K562 (cell line): Measurements from ENCODE around the gene LSM12. TPM values are rescaled to one million over a fixed set of nuclear protein-coding genes. Genes with fewer than 3 reads are reported as not detected.

ENCODE experiments used
- JUN ChIP-seq, 2 experiments: sonication (generic) in 1 of 2; formaldehyde crosslinking in 1 of 2; IDR thresholded peaks; 2 replicates each; pipeline versions ENCODE4 v1.6.1 to v1.8.0; 2012 to 2022; ENCODE audit warnings: borderline replicate concordance in 2 of 2, mild to moderate bottlenecking in 2 of 2, improper control_type of control experiment in 1 of 2, low read depth in 1 of 2, low read length in 1 of 2, missing genetic modification reagents in 1 of 2
- NFIX ChIP-seq: fragments of 250-450 bp; sonication (Bioruptor Pico); IDR thresholded peaks from 2 replicates; pipeline ENCODE4 v1.4.0; 2020; ENCODE audit warnings: low read depth, mild to moderate bottlenecking, moderate library complexity
- SMARCA4 ChIP-seq: fragments of 450-650 bp; IDR thresholded peaks from 2 replicates; pipeline ENCODE4 v1.6.1; 2016
- TAF1 ChIP-seq: IDR thresholded peaks from 2 replicates; pipeline ENCODE4 v1.6.1; 2011; ENCODE audit warnings: mild to moderate bottlenecking, low read length, moderate library complexity; ENCODE audit not compliant: insufficient read depth, control insufficient read depth, severe bottlenecking; ENCODE audit errors: extremely low read depth
- TARDBP ChIP-seq: fragments of 450-650 bp; IDR thresholded peaks from 2 replicates; pipeline ENCODE4 v1.6.1; 2016
- ZKSCAN8 ChIP-seq: fragments of 200-800 bp; sonication (Bioruptor generic); IDR thresholded peaks from 2 replicates; pipeline ENCODE4 v1.6.1; 2016; ENCODE audit warnings: missing genetic modification characterization, missing compliant biosample characterization
- polyA plus RNA-seq, 8 experiments: library from polyadenylated mRNA; depleted of rRNA in 4 of 8; stranded (reverse) in 5 of 8; unstranded in 3 of 8; fragments of >200 nt; fragmentation: Nextera tagmentation in 2 of 8; fragmentation: Illumina TruSeq in 1 of 8; extraction: Ambion mirVana in 2 of 8; extraction: Trizol in 1 of 8; gene quantifications; 2 replicates each; pipeline versions ENCODE4 v1.2.1 to v1.2.3, GENCODE V29; 2011 to 2014; ENCODE audit warnings: inconsistent platforms in 1 of 8, missing spikeins in 1 of 8
- total RNA-seq, 7 experiments: library from RNA; depleted of rRNA in 6 of 7; stranded (reverse); fragments of >200 nt in 6 of 7; fragmentation: Illumina TruSeq in 2 of 7; extraction: Trizol in 2 of 7; gene quantifications; 2 replicates each; pipeline versions ENCODE4 v1.2.1 to v1.2.3, GENCODE V29; 2011 to 2021; ENCODE audit warnings: low replicate concordance in 1 of 7
- TF ChIP-seq, protein P1 (sequence below): fragments of 450-650 bp; IDR thresholded peaks from 2 replicates; pipeline ENCODE4 v1.6.1; 2016; ENCODE audit warnings: mild to moderate bottlenecking, moderate library complexity
- TF ChIP-seq, protein P2 (sequence below): sonication (generic); formaldehyde crosslinking; IDR thresholded peaks from 2 replicates; pipeline ENCODE4 v1.8.0; 2022; ENCODE audit warnings: mild to moderate bottlenecking, missing genetic modification reagents

The LSM12 gene
- total and polyA plus RNA-seq, 9 of the 15 experiments (the other 6 are each of a cell fraction or from before 2014, with no cell fraction given): 53.0 to 258 (median 89.3) TPM

GRCh38 chr17:43988301-43988700, 78.2 kb downstream of the LSM12 start (continued):
- TF ChIP-seq, protein P1, sequence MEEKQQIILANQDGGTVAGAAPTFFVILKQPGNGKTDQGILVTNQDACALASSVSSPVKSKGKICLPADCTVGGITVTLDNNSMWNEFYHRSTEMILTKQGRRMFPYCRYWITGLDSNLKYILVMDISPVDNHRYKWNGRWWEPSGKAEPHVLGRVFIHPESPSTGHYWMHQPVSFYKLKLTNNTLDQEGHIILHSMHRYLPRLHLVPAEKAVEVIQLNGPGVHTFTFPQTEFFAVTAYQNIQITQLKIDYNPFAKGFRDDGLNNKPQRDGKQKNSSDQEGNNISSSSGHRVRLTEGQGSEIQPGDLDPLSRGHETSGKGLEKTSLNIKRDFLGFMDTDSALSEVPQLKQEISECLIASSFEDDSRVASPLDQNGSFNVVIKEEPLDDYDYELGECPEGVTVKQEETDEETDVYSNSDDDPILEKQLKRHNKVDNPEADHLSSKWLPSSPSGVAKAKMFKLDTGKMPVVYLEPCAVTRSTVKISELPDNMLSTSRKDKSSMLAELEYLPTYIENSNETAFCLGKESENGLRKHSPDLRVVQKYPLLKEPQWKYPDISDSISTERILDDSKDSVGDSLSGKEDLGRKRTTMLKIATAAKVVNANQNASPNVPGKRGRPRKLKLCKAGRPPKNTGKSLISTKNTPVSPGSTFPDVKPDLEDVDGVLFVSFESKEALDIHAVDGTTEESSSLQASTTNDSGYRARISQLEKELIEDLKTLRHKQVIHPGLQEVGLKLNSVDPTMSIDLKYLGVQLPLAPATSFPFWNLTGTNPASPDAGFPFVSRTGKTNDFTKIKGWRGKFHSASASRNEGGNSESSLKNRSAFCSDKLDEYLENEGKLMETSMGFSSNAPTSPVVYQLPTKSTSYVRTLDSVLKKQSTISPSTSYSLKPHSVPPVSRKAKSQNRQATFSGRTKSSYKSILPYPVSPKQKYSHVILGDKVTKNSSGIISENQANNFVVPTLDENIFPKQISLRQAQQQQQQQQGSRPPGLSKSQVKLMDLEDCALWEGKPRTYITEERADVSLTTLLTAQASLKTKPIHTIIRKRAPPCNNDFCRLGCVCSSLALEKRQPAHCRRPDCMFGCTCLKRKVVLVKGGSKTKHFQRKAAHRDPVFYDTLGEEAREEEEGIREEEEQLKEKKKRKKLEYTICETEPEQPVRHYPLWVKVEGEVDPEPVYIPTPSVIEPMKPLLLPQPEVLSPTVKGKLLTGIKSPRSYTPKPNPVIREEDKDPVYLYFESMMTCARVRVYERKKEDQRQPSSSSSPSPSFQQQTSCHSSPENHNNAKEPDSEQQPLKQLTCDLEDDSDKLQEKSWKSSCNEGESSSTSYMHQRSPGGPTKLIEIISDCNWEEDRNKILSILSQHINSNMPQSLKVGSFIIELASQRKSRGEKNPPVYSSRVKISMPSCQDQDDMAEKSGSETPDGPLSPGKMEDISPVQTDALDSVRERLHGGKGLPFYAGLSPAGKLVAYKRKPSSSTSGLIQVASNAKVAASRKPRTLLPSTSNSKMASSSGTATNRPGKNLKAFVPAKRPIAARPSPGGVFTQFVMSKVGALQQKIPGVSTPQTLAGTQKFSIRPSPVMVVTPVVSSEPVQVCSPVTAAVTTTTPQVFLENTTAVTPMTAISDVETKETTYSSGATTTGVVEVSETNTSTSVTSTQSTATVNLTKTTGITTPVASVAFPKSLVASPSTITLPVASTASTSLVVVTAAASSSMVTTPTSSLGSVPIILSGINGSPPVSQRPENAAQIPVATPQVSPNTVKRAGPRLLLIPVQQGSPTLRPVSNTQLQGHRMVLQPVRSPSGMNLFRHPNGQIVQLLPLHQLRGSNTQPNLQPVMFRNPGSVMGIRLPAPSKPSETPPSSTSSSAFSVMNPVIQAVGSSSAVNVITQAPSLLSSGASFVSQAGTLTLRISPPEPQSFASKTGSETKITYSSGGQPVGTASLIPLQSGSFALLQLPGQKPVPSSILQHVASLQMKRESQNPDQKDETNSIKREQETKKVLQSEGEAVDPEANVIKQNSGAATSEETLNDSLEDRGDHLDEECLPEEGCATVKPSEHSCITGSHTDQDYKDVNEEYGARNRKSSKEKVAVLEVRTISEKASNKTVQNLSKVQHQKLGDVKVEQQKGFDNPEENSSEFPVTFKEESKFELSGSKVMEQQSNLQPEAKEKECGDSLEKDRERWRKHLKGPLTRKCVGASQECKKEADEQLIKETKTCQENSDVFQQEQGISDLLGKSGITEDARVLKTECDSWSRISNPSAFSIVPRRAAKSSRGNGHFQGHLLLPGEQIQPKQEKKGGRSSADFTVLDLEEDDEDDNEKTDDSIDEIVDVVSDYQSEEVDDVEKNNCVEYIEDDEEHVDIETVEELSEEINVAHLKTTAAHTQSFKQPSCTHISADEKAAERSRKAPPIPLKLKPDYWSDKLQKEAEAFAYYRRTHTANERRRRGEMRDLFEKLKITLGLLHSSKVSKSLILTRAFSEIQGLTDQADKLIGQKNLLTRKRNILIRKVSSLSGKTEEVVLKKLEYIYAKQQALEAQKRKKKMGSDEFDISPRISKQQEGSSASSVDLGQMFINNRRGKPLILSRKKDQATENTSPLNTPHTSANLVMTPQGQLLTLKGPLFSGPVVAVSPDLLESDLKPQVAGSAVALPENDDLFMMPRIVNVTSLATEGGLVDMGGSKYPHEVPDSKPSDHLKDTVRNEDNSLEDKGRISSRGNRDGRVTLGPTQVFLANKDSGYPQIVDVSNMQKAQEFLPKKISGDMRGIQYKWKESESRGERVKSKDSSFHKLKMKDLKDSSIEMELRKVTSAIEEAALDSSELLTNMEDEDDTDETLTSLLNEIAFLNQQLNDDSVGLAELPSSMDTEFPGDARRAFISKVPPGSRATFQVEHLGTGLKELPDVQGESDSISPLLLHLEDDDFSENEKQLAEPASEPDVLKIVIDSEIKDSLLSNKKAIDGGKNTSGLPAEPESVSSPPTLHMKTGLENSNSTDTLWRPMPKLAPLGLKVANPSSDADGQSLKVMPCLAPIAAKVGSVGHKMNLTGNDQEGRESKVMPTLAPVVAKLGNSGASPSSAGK: no peak
- TF ChIP-seq TAF1 (no peak), JUN (IDR thresholded peaks at IDR 0.05; ENCODE audit: borderline replicate concordance, low read depth, low read length) (no peak), JUN (CRISPR knock-in tag; IDR thresholded peaks at IDR 0.05; ENCODE audit: borderline replicate concordance) (no peak), ZKSCAN8 (no peak), TARDBP (no peak), SMARCA4 (no peak), NFIX (CRISPR knock-in tag) (no peak)
- TF ChIP-seq, protein P2, sequence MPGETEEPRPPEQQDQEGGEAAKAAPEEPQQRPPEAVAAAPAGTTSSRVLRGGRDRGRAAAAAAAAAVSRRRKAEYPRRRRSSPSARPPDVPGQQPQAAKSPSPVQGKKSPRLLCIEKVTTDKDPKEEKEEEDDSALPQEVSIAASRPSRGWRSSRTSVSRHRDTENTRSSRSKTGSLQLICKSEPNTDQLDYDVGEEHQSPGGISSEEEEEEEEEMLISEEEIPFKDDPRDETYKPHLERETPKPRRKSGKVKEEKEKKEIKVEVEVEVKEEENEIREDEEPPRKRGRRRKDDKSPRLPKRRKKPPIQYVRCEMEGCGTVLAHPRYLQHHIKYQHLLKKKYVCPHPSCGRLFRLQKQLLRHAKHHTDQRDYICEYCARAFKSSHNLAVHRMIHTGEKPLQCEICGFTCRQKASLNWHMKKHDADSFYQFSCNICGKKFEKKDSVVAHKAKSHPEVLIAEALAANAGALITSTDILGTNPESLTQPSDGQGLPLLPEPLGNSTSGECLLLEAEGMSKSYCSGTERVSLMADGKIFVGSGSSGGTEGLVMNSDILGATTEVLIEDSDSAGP (CRISPR knock-in tag): no peak
